Fibroblast of mammary gland (primary cell): ENCODE results near the gene AHRR.

Experiments
- DNase-seq: peaks from one replicate; pipeline ENCODE4 v3.0.0-alpha.2; 2010; ENCODE audit warnings: low read depth
- H3K4me3 ChIP-seq: 2 replicates; pipeline ENCODE4 v1.5.1; 2011; ENCODE audit warnings: low read depth, mild to moderate bottlenecking, low read length, moderate library complexity; ENCODE audit not compliant: control insufficient read depth
- CTCF ChIP-seq: conservative IDR thresholded peaks from 2 replicates; pipeline ENCODE4 v1.5.1; 2011; ENCODE audit warnings: low read depth, low read length, inconsistent platforms; ENCODE audit not compliant: control insufficient read depth, insufficient read depth

The AHRR gene

GRCh38 chr5:370311-370958 lies 48.9 kb downstream of the AHRR start:
- H3K4me3 ChIP-seq = no peak overlapping the region
- TF ChIP-seq CTCF = no peak
- DNase-seq = no peak

GRCh38 chr5:370959-371810 lies 49.7 kb downstream of the AHRR start:
- TF ChIP-seq CTCF = no peak
- DNase-seq = no peak

GRCh38 chr5:371811-372555 lies 50.5 kb downstream of the AHRR start:
- no peak overlapping the region for H3K4me3 ChIP-seq
- no peak for DNase-seq
- no peak for TF ChIP-seq CTCF

More at GRCh38 chr5:370959-371810, 49.7 kb downstream of the AHRR start:
- H3K4me3 ChIP-seq = no peak overlapping the region

- H3K4me3 ChIP-seq = no peak overlapping the region
- DNase-seq = no peak
- TF ChIP-seq CTCF = no peak
These were observed 51.1 kb downstream of the AHRR start for GRCh38 chr5:372556-372995.

GRCh38 chr5:372996-373709 lies 51.6 kb downstream of the AHRR start:
- H3K4me3 ChIP-seq = no peak overlapping the region
- no peak for DNase-seq
- no peak for TF ChIP-seq CTCF
